ENCODE results near the gene PRPF8. TPM values are rescaled to one million over a fixed set of nuclear protein-coding genes. Genes with fewer than 3 reads are reported as not detected.
A peak's percentile ranks its signal among the peaks of the same experiment; 100 is the strongest.

Gene PRPF8
- polyA plus RNA-seq, 3 donors, result 52.0 to 86.7 (median 67.5) TPM

- 85 to 89% (median 88%) methylated on average over 15 of the region's 15 CpGs for WGBS, 3 donors
- H3K27ac ChIP-seq (ENCODE audit: low read depth, low read length), result no peak overlapping the region
Measured at GRCh38 chr17:1636732-1637285, 47.9 kb downstream of the PRPF8 start.

DNA sequence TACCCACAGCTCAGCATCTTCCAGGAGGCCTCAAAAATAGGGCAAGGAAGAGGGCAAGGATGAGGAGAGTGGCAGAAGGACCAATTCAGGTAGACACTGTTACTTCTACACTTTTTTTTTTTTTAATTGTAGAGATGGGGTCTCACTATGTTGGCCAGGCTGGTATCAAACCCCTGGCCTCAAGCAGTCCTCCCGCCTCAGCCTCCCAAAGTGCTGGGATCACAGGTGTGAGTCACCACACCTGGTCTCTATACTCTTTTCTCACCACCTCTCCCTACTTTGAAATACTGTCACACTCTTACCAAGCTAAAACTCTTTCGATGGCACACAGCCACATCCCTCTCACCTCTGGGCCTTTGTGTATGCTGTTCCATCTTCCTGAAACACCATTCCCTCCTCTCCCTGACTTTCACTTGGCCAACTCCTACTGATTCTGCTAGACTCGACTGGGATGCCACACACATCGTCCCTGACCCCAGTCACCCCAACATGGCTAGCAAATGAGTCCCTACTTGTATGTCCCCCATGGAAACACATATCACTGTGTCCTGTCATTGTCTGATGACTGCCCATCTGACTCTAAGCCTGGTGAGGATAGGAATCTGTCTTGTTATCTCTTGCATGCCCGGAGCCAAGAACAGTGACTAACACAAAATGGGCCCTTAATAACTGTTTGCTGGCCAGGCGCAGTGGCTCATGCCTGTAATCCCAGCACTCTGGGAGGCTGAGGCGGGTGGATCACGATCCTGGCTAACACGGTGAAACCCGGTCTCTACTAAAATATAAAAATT, 48.8 kb downstream of the PRPF8 start:
- 88 to 93% (median 92%) methylated on average over 10 of the region's 10 CpGs for WGBS, 3 donors
- no peak overlapping the region for H3K27ac ChIP-seq (ENCODE audit: low read depth, low read length)

GRCh38 chr17:1634841-1635650, 49.6 kb downstream of the PRPF8 start:
- WGBS, 3 donors, result 94 to 95% (median 95%) methylated on average over 45 of the region's 45 CpGs

DNA sequence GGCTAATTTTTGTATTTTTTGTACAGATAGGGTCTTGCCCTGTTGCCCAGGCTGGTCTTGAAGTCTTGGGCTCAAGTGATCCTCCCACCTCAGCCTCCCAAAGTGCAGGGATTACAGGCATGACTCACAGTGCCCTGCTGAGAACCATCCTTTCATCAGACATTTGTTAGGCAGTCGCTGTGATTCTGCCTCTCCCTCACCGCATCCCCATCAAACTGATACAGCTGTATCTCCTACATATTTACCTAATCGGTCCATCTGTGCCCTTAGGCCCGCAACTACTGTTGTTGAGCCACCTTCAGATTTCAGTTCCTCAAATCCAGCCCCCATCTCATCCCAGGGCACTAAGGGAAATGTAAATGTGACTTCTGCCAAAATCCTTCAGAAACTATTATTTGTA, 54.0 kb downstream of the PRPF8 start:
- H3K27ac ChIP-seq (ENCODE audit: low read depth, low read length), result no peak overlapping the region
- WGBS, 3 donors, result 73 to 82% (median 79%) methylated on average over 4 of the region's 4 CpGs

More at GRCh38 chr17:1634841-1635650, 49.6 kb downstream of the PRPF8 start:
- no peak overlapping the region for H3K27ac ChIP-seq (ENCODE audit: low read depth, low read length)

GRCh38 chr17:1629504-1630310, 55.0 kb downstream of the PRPF8 start:
- no peak overlapping the region for H3K27ac ChIP-seq (ENCODE audit: low read depth, low read length)
- 3 to 4% (median 3%) methylated on average over 36 to 45 of the region's 45 CpGs for WGBS, 3 donors

DNA sequence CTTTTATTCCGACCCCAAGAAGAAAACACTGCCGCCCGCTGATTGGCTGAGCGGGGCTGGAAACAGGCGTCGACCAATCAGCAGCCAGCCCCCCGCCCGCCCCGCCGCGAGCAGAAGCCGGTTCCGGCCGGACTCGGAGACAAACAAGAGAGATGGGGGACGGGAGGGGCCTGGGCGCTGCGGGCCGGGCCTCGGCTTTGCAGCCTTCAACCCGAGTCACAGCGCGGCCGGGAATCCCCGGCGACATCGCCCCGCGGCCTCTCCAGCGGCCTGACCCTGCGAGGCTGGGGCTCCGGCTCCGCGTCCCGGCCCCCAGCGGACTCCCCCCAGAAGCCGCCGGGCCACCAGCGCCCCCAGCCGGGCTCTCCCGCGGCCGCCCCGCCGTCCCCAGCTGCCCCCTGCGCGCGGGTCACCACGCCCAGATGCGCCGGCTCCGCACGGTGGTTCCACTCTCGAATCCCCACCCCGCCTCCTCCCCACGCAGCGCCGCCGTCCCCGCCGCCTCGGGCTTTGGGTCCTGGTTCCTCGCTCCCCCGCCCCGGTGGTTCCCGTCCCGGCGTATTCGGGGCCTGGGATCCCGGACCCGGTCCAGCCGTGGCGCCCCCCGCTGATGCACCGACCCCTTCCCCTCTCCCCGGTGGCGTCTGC, 55.7 kb downstream of the PRPF8 start:
- WGBS, 3 donors, result 0 to 1% (median 1%) methylated on average over 51 to 77 of the region's 77 CpGs
- no peak overlapping the region for H3K27ac ChIP-seq (ENCODE audit: low read depth, low read length)

- WGBS, 3 donors, result 0 to 1% (median 1%) methylated on average over 82 to 95 of the region's 95 CpGs
- peak within 1 kb of the TSS; percentile 76 for H3K27ac ChIP-seq (ENCODE audit: low read depth, low read length)
Measured at GRCh38 chr17:1627982-1628855, 56.4 kb downstream of the PRPF8 start, which contains the start of gene SLC43A2. Gene SLC43A2, minus strand, starts transcription at chr17:1628834. Its CDS starts 960 bp downstream, at chr17:1627874.

DNA sequence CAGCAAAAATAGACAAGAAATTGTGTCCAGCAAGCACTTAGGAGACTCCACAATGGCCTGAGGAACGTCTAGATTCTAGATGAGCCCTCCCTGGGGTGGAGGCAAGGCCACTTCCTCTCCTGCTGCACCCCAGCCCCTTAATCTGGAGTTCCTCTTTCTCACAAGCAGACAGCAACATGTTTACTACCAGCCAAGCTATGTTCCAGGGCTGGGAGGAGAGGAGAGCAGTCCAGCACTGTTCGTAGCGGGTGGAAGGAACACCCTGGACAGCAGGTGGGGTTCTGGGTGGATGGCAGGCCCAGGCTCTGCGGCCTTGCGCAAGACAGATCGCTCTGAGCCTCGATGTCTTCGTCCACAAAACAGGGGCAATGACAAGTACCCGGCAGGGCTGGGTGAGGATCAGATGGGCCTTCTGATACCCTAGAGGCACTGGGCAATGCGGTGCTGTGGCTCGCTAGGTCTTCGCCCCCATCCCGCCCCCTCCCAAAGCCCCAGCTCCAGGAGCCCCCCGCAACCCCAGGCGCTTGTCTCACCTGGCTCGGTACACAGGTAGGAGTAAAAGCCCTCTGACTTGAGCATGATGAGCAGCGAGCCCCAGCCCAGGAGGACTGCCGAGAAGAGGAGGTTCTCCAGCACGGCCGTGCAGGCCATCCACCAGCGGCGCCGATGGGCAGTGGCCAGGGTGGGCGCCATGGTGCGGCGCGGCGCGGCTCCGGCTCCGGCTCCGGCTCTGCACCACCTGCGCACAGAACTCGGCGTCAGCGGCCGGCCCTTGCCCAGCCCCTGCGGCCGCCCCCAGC, 57.3 kb downstream of the PRPF8 start:
- H3K27ac ChIP-seq (ENCODE audit: low read depth, low read length), result peak overlapping the region; percentile 76
- WGBS, 3 donors, result 15 to 49% (median 15%) methylated on average over 23 to 39 of the region's 39 CpGs

GRCh38 chr17:1626333-1626732, 58.3 kb downstream of the PRPF8 start:
- H3K27ac ChIP-seq (ENCODE audit: low read depth, low read length), result no peak overlapping the region
- WGBS, 3 donors, result 33 to 73% (median 41%) methylated on average over 3 of the region's 3 CpGs

DNA sequence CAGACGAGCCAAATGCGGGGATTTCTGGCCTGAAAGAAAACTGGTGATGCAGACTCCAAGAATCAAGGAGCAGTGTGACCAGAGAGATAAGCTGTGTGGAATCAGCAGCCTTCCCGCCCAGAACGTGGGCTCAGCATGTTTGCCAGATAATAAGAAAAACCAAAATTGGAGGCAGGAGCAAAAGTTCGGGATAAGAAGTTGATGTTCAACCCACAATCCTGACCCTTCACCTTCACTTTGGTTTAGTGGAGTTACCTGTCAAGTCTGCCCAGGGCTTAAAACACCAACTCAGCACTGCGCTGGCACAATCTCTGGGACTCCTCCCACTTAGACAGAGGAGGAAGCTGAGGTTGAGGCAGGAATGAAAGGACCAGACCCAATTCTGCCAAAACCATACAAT, 59.1 kb downstream of the PRPF8 start:
- 57 to 81% (median 58%) methylated on average over 6 of the region's 6 CpGs for WGBS, 3 donors
- no peak overlapping the region for H3K27ac ChIP-seq (ENCODE audit: low read depth, low read length)

DNA sequence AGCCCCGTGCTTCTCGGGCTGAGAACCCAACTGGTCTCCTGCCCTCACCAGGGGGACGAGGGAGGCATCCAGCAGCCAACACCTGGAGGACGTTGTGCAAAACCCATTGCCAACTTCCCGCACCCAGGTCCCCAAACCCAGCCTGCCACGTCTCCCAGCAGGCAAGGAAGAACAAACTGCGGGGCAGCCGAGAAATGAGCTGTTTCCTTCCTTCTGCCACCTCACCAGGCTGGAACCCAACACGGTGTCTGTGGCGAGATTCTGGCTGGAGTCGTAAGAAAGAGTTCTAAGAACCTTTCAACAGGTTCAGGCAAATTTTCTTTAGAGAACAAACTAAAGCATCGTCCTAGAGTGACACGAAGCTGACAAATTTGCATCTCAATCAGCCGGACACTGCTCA, 59.6 kb downstream of the PRPF8 start:
- H3K27ac ChIP-seq (ENCODE audit: low read depth, low read length), result no peak overlapping the region
- whole genome bisulfite sequencing, 3 donors, result 53 to 87% (median 59%) methylated on average over 14 of the region's 14 CpGs

- WGBS, 3 donors, result 87 to 89% (median 87%) methylated on average over 12 of the region's 12 CpGs
- H3K27ac ChIP-seq (ENCODE audit: low read depth, low read length), result no peak overlapping the region
Measured at GRCh38 chr17:1624650-1625049, 60.0 kb downstream of the PRPF8 start.

GRCh38 chr17:1623057-1623630, 61.5 kb downstream of the PRPF8 start:
- no peak overlapping the region for H3K27ac ChIP-seq (ENCODE audit: low read depth, low read length)
- WGBS, 3 donors, result 91 to 97% (median 95%) methylated on average over 14 of the region's 14 CpGs

GRCh38 chr17:1621273-1621954, 63.3 kb downstream of the PRPF8 start:
- H3K27ac ChIP-seq (ENCODE audit: low read depth, low read length), result no peak overlapping the region
- 65 to 83% (median 73%) methylated on average over 21 to 22 of the region's 22 CpGs for WGBS, 3 donors

GRCh38 chr17:1620486-1620885, 64.2 kb downstream of the PRPF8 start:
- 84 to 91% (median 87%) methylated on average over 13 of the region's 13 CpGs for WGBS, 3 donors
- no peak overlapping the region for H3K27ac ChIP-seq (ENCODE audit: low read depth, low read length)

Measured in adipose tissue (tissue), 3 donors.